ENCODE data around the gene SFMBT2. TPM values are rescaled to one million over a fixed set of nuclear protein-coding genes. Genes with fewer than 3 reads are reported as not detected.

Gene SFMBT2
- total RNA-seq, 4 donors from 2014 or later: 7.6 to 15.4 (median 10.8) TPM

DNA sequence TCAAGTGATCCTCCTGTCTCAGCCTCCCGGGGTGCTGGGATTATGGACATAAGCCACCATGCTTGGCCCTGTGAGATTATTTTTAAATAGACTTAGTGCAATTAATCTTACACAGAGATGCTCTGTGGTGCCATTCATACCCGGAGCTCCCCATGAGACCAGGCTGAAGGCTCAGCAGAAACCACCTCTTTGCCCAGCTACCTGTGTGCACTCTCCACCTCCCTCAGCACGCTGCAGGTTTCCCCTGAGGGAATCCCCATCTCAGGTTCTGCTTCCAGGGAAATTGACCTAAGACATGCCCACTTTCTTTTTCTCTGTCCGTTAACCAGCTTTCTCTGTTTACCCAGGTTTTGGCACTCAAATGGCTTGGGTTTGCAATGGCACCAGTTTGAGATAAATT is 260.5 kb downstream of the SFMBT2 start:
- WGBS: 82% methylated on average over 4 of the region's 4 CpGs
- intact Hi-C loops (cut with DNase I): no loop called here

DNA sequence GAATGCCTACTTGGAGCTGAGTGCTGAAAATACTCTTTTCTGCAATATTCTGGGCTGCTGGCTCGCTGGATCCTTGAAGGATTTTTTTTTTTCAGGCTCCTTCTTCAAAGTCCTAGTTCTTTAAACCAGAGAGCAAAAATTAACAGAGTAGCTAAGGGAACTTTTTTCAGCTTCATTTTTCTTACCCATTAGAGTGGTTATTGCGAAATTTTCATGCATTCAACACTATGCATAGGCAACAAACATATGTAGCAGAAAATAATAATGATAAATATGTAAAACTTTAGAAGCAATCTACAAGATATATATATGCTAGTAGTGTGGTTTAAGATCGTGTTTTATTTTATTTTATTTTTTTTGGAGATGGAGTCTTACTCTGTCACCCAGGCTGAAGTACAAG is 264.6 kb downstream of the SFMBT2 start:
- Histone ChIP-seq H3K4me3 (no peak overlapping the region), H3K27me3 (peaks cover 0 to 35% (median 0%) of the 10 kb centered on the region in 4 donors), H3K27ac (replicated peaks in 1 of 4) (no peak overlapping the region), H3K9me3 (no peaks in the 10 kb centered on the region), H3K4me1 (no peaks in the 10 kb centered on the region), H3K36me3 (no peaks in the 10 kb centered on the region)
- DNase-seq (ENCODE audit: extremely low spot score): no peak
- WGBS: 81% methylated on average over 3 of the region's 3 CpGs
- TF ChIP-seq POLR2A (IDR thresholded peaks at IDR 0.05; ENCODE audit: low read depth) (no peak), POLR2AphosphoS5 (IDR thresholded peaks at IDR 0.05) (no peak), EP300 (IDR thresholded peaks at IDR 0.05) (no peak)
- TF ChIP-seq, protein P1, sequence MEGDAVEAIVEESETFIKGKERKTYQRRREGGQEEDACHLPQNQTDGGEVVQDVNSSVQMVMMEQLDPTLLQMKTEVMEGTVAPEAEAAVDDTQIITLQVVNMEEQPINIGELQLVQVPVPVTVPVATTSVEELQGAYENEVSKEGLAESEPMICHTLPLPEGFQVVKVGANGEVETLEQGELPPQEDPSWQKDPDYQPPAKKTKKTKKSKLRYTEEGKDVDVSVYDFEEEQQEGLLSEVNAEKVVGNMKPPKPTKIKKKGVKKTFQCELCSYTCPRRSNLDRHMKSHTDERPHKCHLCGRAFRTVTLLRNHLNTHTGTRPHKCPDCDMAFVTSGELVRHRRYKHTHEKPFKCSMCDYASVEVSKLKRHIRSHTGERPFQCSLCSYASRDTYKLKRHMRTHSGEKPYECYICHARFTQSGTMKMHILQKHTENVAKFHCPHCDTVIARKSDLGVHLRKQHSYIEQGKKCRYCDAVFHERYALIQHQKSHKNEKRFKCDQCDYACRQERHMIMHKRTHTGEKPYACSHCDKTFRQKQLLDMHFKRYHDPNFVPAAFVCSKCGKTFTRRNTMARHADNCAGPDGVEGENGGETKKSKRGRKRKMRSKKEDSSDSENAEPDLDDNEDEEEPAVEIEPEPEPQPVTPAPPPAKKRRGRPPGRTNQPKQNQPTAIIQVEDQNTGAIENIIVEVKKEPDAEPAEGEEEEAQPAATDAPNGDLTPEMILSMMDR (IDR thresholded peaks at IDR 0.05): no peak
- intact Hi-C loops (cut with DNase I): no loop called here

More for the DNA sequence above, 260.5 kb downstream of the SFMBT2 start:
- no peak for DNase-seq (ENCODE audit: extremely low spot score)
- no peak overlapping the region for H3K27ac ChIP-seq (replicated peaks in 1 of 4)
- no peak overlapping the region for H3K4me3 ChIP-seq
- no peaks in the 10 kb centered on the region for H3K4me1 ChIP-seq
- H3K9me3 ChIP-seq: no peaks in the 10 kb centered on the region
- no peaks in the 10 kb centered on the region for H3K36me3 ChIP-seq
- peaks cover 0 to 35% (median 0%) of the 10 kb centered on the region in 4 donors for H3K27me3 ChIP-seq
- TF ChIP-seq, protein P1 (IDR thresholded peaks at IDR 0.05): no peak
- no peak for TF ChIP-seq POLR2A (IDR thresholded peaks at IDR 0.05; ENCODE audit: low read depth)
- no peak for TF ChIP-seq POLR2AphosphoS5 (IDR thresholded peaks at IDR 0.05)
- no peak for TF ChIP-seq EP300 (IDR thresholded peaks at IDR 0.05)

DNA sequence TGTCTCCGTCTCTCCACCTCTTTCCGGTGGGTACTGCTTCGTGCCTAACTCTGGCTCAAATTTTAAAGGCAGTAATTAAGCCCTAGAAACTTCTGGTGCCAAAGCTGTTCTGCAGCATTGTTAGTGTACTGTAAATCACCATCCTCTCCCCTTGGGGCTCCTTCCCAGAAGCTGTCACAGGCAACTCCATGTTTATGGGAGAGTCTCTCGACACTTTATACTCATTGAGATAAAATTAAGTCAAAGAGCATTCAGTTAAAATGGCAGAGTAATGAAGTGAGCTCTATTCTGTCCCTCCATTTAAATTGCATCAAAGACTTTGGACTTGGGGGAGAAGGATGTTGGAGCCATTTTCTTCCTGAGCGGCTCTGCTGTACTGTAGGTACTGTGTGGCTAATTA is 274.8 kb downstream of the SFMBT2 start:
- 57% methylated on average over 5 of the region's 5 CpGs for WGBS
- Histone ChIP-seq H3K27ac (replicated peaks in 1 of 4) (no peak overlapping the region), H3K9me3 (no peaks in the 10 kb centered on the region), H3K27me3 (no peaks in the 10 kb centered on the region), H3K36me3 (no peaks in the 10 kb centered on the region), H3K4me3 (no peak overlapping the region), H3K4me1 (peaks cover 0 to 9% (median 0%) of the 10 kb centered on the region in 4 donors)
- no peak for DNase-seq (ENCODE audit: extremely low spot score)
- TF ChIP-seq, protein P1 (IDR thresholded peaks at IDR 0.05): no peak
- no peak for TF ChIP-seq EP300 (IDR thresholded peaks at IDR 0.05)
- intact Hi-C loops (cut with DNase I): no loop called here

DNA sequence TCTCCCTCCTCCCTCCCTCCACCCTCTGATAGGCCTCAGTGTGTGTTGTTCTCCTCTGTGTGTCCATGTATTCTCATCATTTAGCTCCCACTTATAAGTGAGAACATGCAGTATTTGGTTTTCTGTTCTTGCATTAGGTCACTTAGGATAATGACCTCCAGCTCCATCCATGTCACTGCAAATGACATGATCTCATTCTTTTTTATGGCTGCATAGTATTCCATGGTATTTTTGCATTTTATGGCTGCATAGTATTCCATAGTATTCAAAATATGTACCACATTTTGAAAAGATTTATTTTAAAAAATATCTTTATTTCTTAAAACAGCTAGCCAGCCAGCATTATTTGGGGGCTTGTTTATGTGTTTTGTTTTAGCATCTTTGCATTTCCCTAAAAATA is 275.6 kb downstream of the SFMBT2 start:
- H3K36me3 ChIP-seq: no peaks in the 10 kb centered on the region
- no peaks in the 10 kb centered on the region for H3K27me3 ChIP-seq
- no peaks in the 10 kb centered on the region for H3K9me3 ChIP-seq
- H3K27ac ChIP-seq (replicated peaks in 1 of 4): no peak overlapping the region
- TF ChIP-seq POLR2A (IDR thresholded peaks at IDR 0.05; ENCODE audit: low read depth) (no peak), EP300 (IDR thresholded peaks at IDR 0.05) (no peak), POLR2AphosphoS5 (IDR thresholded peaks at IDR 0.05) (no peak)
- TF ChIP-seq, protein P1 (IDR thresholded peaks at IDR 0.05): no peak
- intact Hi-C loops (cut with DNase I): no loop called here
- peaks cover 0 to 9% (median 0%) of the 10 kb centered on the region in 4 donors for H3K4me1 ChIP-seq
- DNase-seq (ENCODE audit: extremely low spot score): no peak
- no peak overlapping the region for H3K4me3 ChIP-seq

DNA sequence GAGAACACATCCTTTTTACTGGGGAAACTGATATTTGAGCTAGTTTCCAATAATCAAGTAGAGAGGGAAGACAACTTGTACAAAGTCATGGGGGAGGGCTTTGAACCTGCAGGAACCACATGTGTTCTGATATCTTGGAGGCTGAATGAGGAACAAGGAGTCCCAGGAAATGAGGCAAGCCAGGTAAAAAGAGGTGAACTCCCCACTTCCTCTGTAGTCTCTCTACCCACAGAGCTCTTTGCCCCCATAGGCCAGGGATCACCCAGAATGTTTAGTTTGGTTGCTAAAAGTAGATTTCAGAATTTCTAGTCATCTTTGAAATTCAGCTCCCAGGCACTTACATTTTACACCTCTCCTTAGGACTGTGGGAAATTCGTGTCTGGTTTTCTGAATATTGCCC is 276.4 kb downstream of the SFMBT2 start:
- no peak for TF ChIP-seq EP300 (IDR thresholded peaks at IDR 0.05)
- no peak for TF ChIP-seq POLR2AphosphoS5 (IDR thresholded peaks at IDR 0.05)
- TF ChIP-seq, protein P1 (IDR thresholded peaks at IDR 0.05): no peak
- TF ChIP-seq POLR2A (IDR thresholded peaks at IDR 0.05; ENCODE audit: low read depth): no peak
- intact Hi-C loops (cut with DNase I): no loop called here
- no peak overlapping the region for H3K27ac ChIP-seq (replicated peaks in 1 of 4)
- no peaks in the 10 kb centered on the region for H3K9me3 ChIP-seq
- H3K36me3 ChIP-seq: no peaks in the 10 kb centered on the region
- no peak overlapping the region for H3K4me3 ChIP-seq
- 76% methylated on average over 1 of the region's 1 CpG for WGBS
- H3K27me3 ChIP-seq: no peaks in the 10 kb centered on the region
- peaks cover 0 to 9% (median 0%) of the 10 kb centered on the region in 4 donors for H3K4me1 ChIP-seq
- no peak for DNase-seq (ENCODE audit: extremely low spot score)

Measured in esophagus muscularis mucosa (tissue), 4 donors.